ENCODE data around the gene PLEKHM3. TPM values are rescaled to one million over a fixed set of nuclear protein-coding genes. Genes with fewer than 3 reads are reported as not detected.

The PLEKHM3 gene
- total RNA-seq, 1 donor from 2014 or later = 20.9 TPM

DNA sequence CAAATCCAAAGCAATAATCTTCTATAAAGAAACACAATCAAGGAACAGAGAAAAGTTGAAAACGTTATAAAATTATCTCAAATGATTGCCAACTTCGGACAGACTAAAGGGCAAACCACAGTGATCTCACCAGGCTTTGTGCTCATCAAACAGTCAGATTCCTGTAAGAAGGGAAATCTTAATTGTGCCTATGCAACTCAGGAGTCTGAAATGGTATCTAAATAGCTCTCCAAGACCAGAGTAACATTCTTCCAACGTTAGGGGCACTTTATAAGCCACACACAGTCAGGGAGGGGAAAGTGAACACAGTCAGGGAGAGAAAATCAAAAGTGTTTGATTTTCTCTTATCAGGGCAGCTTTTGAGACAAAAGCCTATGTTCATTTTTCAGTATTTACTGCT is 29.4 kb downstream of the PLEKHM3 start:
- no peaks in the 10 kb centered on the region for H3K9me3 ChIP-seq (ENCODE audit: control insufficient read depth in 3 of 3, low read length in 3 of 3)
- no peak overlapping the region for H3K27ac ChIP-seq (ENCODE audit: low read depth, low read length)
- peaks cover 4 to 8% (median 6%) of the 10 kb centered on the region in 3 donors for H3K36me3 ChIP-seq (ENCODE audit: control insufficient read depth in 3 of 3, insufficient read depth in 3 of 3, low read length in 3 of 3)
- H3K4me1 ChIP-seq (ENCODE audit: control insufficient read depth in 3 of 3, insufficient read depth in 3 of 3, low read length in 3 of 3) = peaks cover 0 to 3% (median 2%) of the 10 kb centered on the region in 3 donors
- H3K4me3 ChIP-seq (ENCODE audit: low read length in 3 of 3) = no peak overlapping the region
- H3K9ac ChIP-seq (ENCODE audit: low read depth in 1 of 3, low read length in 3 of 3) = no peak overlapping the region
- no peaks in the 10 kb centered on the region for H3K27me3 ChIP-seq (ENCODE audit: control insufficient read depth in 3 of 3, insufficient read depth in 3 of 3, low read length in 3 of 3)

DNA sequence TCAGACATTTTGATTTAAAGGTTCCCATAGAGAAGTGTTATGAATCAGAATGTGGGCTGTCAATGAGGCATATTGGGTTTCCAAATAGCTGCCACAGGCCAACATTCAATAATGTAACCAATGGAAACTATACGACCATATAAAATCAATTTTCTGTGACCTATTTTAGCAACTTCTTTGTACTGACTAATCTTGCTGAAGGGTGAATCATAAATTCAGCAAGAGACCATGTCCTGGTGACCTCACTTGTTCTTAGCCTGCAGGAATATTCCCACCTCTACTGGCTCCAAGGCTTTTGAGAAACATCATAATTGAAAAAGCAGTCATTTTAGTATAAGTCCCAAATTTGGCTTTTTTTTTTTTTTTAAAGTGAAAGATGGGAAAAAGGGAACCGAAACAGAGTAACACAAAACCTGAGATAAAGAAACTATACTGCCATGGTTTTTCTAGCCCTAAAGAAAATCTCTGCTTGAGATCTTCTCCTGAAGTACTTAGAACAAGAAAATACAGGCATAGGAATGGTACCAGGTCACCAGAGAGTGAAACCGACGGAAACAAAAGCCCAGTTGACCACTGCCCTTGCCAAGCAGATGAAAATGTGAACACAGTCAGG is 32.1 kb downstream of the PLEKHM3 start:
- Histone ChIP-seq H3K27ac (ENCODE audit: low read depth, low read length) (no peak overlapping the region), H3K36me3 (ENCODE audit: control insufficient read depth in 3 of 3, insufficient read depth in 3 of 3, low read length in 3 of 3) (peaks cover 0 to 3% (median 0%) of the 10 kb centered on the region in 3 donors), H3K9me3 (ENCODE audit: control insufficient read depth in 3 of 3, low read length in 3 of 3) (no peaks in the 10 kb centered on the region), H3K27me3 (ENCODE audit: control insufficient read depth in 3 of 3, insufficient read depth in 3 of 3, low read length in 3 of 3) (no peaks in the 10 kb centered on the region), H3K9ac (ENCODE audit: low read depth in 1 of 3, low read length in 3 of 3) (no peak overlapping the region), H3K4me1 (ENCODE audit: control insufficient read depth in 3 of 3, insufficient read depth in 3 of 3, low read length in 3 of 3) (peaks cover 0 to 3% (median 2%) of the 10 kb centered on the region in 3 donors), H3K4me3 (ENCODE audit: low read length in 3 of 3) (no peak overlapping the region)

DNA sequence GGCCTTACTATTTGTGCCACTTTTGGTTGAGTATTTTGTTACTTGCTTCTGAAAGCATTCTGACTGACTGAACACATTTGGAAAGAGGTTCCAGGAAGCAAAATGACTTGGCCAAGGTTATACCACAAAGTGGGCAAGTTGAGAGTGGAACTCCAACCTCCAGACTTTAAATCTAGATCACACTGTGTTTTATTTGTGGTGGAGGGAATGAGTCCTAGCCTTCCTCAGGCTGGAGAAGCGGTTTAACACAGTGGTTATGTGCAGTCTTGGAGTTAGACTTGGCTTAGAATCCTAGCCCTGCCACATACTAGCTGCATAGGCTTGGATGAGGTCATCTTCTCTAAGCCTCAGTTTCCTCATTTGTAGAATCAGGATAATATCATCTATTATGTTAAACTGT is 33.4 kb downstream of the PLEKHM3 start:
- no peak overlapping the region for H3K4me3 ChIP-seq (ENCODE audit: low read length in 3 of 3)
- peaks cover 0 to 3% (median 2%) of the 10 kb centered on the region in 3 donors for H3K4me1 ChIP-seq (ENCODE audit: control insufficient read depth in 3 of 3, insufficient read depth in 3 of 3, low read length in 3 of 3)
- no peak overlapping the region for H3K9ac ChIP-seq (ENCODE audit: low read depth in 1 of 3, low read length in 3 of 3)
- H3K27me3 ChIP-seq (ENCODE audit: control insufficient read depth in 3 of 3, insufficient read depth in 3 of 3, low read length in 3 of 3) = no peaks in the 10 kb centered on the region
- H3K27ac ChIP-seq (ENCODE audit: low read depth, low read length) = no peak overlapping the region
- no peaks in the 10 kb centered on the region for H3K9me3 ChIP-seq (ENCODE audit: control insufficient read depth in 3 of 3, low read length in 3 of 3)
- peaks cover 0 to 3% (median 0%) of the 10 kb centered on the region in 3 donors for H3K36me3 ChIP-seq (ENCODE audit: control insufficient read depth in 3 of 3, insufficient read depth in 3 of 3, low read length in 3 of 3)

DNA sequence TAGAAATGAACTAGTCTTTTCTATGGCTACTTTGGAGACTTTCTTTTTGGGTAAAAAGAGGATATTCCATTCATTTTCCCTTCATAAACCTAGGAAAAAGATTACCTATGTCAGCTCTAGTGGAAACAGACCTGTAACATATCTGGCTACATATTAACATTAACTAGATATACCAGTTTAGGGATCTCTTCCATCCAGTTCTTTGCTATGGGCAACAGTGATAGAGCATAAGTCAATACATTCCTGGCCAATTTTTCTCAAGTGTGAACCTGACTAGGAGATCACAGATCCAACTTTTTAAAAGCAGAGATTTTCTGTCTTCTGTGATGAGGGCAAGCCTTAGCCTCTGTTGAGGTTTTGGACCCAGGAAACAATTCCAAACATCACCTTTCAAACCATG is 34.5 kb downstream of the PLEKHM3 start:
- Histone ChIP-seq H3K9me3 (ENCODE audit: control insufficient read depth in 3 of 3, low read length in 3 of 3) (no peaks in the 10 kb centered on the region), H3K36me3 (ENCODE audit: control insufficient read depth in 3 of 3, insufficient read depth in 3 of 3, low read length in 3 of 3) (peaks cover 0 to 3% (median 0%) of the 10 kb centered on the region in 3 donors), H3K27ac (ENCODE audit: low read depth, low read length) (no peak overlapping the region), H3K27me3 (ENCODE audit: control insufficient read depth in 3 of 3, insufficient read depth in 3 of 3, low read length in 3 of 3) (no peaks in the 10 kb centered on the region), H3K4me3 (ENCODE audit: low read length in 3 of 3) (no peak overlapping the region), H3K4me1 (ENCODE audit: control insufficient read depth in 3 of 3, insufficient read depth in 3 of 3, low read length in 3 of 3) (peaks cover 0 to 3% (median 2%) of the 10 kb centered on the region in 3 donors), H3K9ac (ENCODE audit: low read depth in 1 of 3, low read length in 3 of 3) (no peak overlapping the region)

DNA sequence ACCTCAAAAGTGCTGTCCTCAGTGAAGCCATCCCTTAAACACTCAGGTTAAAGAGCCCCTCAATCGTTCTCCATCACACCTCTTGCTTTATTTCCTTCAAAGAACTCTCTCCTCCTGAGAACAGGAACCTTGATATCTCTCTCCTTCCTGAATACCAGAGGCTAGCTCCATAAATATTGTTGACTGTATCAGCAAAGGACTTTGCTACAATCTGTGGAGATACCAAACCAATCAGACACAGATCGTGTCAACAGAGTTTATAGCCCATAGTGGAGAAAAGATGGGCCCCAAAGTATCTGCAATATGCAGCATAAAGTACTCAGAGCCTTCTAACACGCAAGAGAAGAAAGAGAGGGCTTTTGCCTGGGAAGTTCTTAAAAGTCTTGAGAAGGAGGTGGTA is 36.4 kb downstream of the PLEKHM3 start:
- H3K9me3 ChIP-seq (ENCODE audit: control insufficient read depth in 3 of 3, low read length in 3 of 3) = no peaks in the 10 kb centered on the region
- peaks cover 0 to 3% (median 0%) of the 10 kb centered on the region in 3 donors for H3K36me3 ChIP-seq (ENCODE audit: control insufficient read depth in 3 of 3, insufficient read depth in 3 of 3, low read length in 3 of 3)
- no peak overlapping the region for H3K4me3 ChIP-seq (ENCODE audit: low read length in 3 of 3)
- no peak overlapping the region for H3K27ac ChIP-seq (ENCODE audit: low read depth, low read length)
- H3K27me3 ChIP-seq (ENCODE audit: control insufficient read depth in 3 of 3, insufficient read depth in 3 of 3, low read length in 3 of 3) = no peaks in the 10 kb centered on the region
- H3K9ac ChIP-seq (ENCODE audit: low read depth in 1 of 3, low read length in 3 of 3) = no peak overlapping the region
- H3K4me1 ChIP-seq (ENCODE audit: control insufficient read depth in 3 of 3, insufficient read depth in 3 of 3, low read length in 3 of 3) = peaks cover 0 to 3% (median 2%) of the 10 kb centered on the region in 3 donors

DNA sequence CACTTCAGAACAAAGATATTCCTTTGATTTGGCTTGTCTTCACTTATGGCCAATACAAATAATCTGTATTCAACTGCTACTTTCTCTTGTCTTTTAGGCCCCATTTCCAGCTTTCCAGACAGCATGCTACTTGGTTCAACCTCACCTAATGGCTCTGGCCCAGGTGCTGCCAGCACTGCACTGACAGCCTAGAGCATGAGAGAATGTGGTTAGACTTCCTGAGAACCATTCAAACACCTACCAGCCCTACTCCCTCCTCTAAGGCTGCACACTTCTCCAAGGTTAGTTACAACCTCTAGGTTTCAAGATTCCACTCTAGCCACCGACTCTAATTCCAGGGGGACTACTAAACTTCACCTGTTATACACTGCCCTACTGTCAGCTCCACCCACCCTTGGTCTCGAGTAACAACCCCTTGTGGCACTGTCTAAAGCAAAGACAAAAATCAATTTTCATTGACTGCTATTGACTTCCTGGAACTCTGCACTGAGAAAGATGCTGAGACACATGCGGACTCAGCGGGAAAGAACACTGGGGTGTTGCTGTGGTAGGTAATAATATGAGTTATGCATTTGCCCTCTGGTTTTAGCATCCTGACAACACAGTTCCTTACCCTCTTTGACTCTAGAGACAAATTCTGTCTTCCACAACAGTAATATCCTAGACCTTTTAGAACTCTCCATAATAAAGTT is 38.2 kb downstream of the PLEKHM3 start:
- no peak overlapping the region for H3K27ac ChIP-seq (ENCODE audit: low read depth, low read length)
- H3K4me3 ChIP-seq (ENCODE audit: low read length in 3 of 3) = no peak overlapping the region
- H3K9ac ChIP-seq (ENCODE audit: low read depth in 1 of 3, low read length in 3 of 3) = no peak overlapping the region
- H3K9me3 ChIP-seq (ENCODE audit: control insufficient read depth in 3 of 3, low read length in 3 of 3) = no peaks in the 10 kb centered on the region
- no peaks in the 10 kb centered on the region for H3K27me3 ChIP-seq (ENCODE audit: control insufficient read depth in 3 of 3, insufficient read depth in 3 of 3, low read length in 3 of 3)
- peaks cover 0 to 3% (median 2%) of the 10 kb centered on the region in 3 donors for H3K4me1 ChIP-seq (ENCODE audit: control insufficient read depth in 3 of 3, insufficient read depth in 3 of 3, low read length in 3 of 3)
- H3K36me3 ChIP-seq (ENCODE audit: control insufficient read depth in 3 of 3, insufficient read depth in 3 of 3, low read length in 3 of 3) = peaks cover 0 to 3% (median 0%) of the 10 kb centered on the region in 3 donors

DNA sequence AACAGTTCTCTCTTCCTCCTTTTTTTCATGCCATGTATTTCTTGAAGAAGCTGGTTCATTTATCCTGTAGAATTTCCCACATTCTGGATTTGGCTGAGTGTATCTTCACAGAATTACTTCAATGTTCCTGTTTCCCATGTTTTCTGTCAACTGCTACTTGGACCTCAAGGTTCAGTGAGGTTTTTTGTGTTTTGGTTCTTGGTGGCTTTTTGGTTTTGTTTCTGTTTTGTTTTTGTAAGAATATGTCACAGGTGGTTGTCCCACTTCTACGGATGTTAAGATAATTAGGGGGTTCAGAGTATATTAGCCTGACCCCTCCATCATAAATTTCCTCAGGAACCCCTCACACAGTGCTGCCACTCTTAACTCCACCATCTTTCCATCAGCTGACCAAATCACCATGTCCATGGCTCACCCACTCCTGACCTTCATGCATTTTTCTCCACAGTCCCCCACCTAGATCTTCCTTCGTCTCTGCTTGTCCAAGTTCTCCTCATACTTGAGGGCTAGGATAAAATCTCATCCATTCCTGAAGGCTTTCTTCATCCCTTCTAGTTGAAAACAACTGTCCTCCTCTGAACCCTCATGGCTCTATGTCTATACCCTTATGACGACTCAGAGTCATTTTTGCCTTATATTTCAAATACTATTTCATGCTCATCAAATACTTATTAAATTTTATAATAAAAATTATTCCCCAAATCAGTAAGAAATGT is 40.4 kb downstream of the PLEKHM3 start:
- no peaks in the 10 kb centered on the region for H3K4me1 ChIP-seq (ENCODE audit: control insufficient read depth in 3 of 3, insufficient read depth in 3 of 3, low read length in 3 of 3)
- H3K36me3 ChIP-seq (ENCODE audit: control insufficient read depth in 3 of 3, insufficient read depth in 3 of 3, low read length in 3 of 3) = peaks cover 0 to 1% (median 0%) of the 10 kb centered on the region in 3 donors
- no peaks in the 10 kb centered on the region for H3K27me3 ChIP-seq (ENCODE audit: control insufficient read depth in 3 of 3, insufficient read depth in 3 of 3, low read length in 3 of 3)
- no peak overlapping the region for H3K9ac ChIP-seq (ENCODE audit: low read depth in 1 of 3, low read length in 3 of 3)
- no peak overlapping the region for H3K4me3 ChIP-seq (ENCODE audit: low read length in 3 of 3)
- no peaks in the 10 kb centered on the region for H3K9me3 ChIP-seq (ENCODE audit: control insufficient read depth in 3 of 3, low read length in 3 of 3)
- no peak overlapping the region for H3K27ac ChIP-seq (ENCODE audit: low read depth, low read length)

DNA sequence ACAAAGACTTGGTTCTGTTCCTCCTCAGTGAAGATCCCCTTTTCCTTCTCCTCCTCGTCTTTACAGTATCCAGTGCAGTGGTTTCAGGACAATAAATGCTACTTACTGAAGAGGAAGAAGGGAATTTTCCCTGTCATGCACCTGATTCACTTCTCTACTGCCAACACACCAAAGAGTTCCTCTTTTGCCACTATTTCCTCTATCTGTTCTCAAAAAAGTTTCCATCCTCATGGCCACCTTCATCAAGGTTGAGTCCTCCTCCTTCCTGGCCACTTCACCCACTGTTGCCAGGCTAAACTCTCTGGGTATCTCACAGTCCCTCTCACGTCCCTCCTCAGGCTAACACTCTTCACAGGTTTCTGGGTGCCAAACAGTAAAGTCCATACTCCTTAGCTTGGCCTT is 41.7 kb downstream of the PLEKHM3 start:
- no peak overlapping the region for H3K4me3 ChIP-seq (ENCODE audit: low read length in 3 of 3)
- H3K4me1 ChIP-seq (ENCODE audit: control insufficient read depth in 3 of 3, insufficient read depth in 3 of 3, low read length in 3 of 3) = no peaks in the 10 kb centered on the region
- no peaks in the 10 kb centered on the region for H3K27me3 ChIP-seq (ENCODE audit: control insufficient read depth in 3 of 3, insufficient read depth in 3 of 3, low read length in 3 of 3)
- H3K27ac ChIP-seq (ENCODE audit: low read depth, low read length) = no peak overlapping the region
- no peak overlapping the region for H3K9ac ChIP-seq (ENCODE audit: low read depth in 1 of 3, low read length in 3 of 3)
- no peaks in the 10 kb centered on the region for H3K36me3 ChIP-seq (ENCODE audit: control insufficient read depth in 3 of 3, insufficient read depth in 3 of 3, low read length in 3 of 3)
- H3K9me3 ChIP-seq (ENCODE audit: control insufficient read depth in 3 of 3, low read length in 3 of 3) = no peaks in the 10 kb centered on the region

DNA sequence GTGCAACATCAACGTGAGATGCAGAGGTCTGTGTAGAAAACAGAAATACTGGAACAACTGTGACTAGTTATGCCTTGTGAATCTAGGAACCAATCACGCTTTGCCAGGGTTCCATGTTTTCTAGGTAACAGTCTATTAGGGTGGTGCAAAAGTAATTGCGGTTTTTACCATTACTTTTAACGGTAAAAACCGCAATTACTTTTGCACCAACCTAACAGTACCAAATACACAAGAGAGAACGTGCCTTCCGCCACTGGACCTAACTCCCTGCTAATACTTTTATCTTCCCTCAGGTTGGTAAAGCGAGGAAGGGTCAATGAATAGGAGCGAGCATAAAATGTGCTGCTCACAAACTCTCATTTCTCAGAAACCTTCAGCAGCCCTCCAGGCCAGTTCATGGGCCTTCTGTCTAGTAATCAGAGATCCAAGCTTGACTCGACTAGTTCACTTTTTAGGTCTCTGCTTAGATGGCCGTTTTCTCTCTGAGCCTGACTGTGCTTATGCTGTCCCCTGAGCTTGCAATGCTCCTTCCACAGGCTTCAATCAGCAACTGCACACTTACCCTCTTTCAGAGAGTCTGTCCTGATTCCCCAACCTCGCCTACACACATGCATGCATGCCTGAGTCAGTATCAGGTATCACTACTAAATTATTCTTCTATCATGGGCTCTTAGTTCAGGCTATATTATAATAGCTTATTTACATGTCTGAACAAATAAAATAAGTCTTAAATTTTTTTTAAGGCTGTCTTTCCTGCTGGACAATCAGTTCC is 47.0 kb downstream of the PLEKHM3 start:
- H3K9me3 ChIP-seq (ENCODE audit: control insufficient read depth in 3 of 3, low read length in 3 of 3) = no peaks in the 10 kb centered on the region
- no peak overlapping the region for H3K4me3 ChIP-seq (ENCODE audit: low read length in 3 of 3)
- H3K27me3 ChIP-seq (ENCODE audit: control insufficient read depth in 3 of 3, insufficient read depth in 3 of 3, low read length in 3 of 3) = no peaks in the 10 kb centered on the region
- H3K9ac ChIP-seq (ENCODE audit: low read depth in 1 of 3, low read length in 3 of 3) = no peak overlapping the region
- H3K36me3 ChIP-seq (ENCODE audit: control insufficient read depth in 3 of 3, insufficient read depth in 3 of 3, low read length in 3 of 3) = peaks cover 7 to 12% (median 11%) of the 10 kb centered on the region in 3 donors
- H3K27ac ChIP-seq (ENCODE audit: low read depth, low read length) = no peak overlapping the region
- no peaks in the 10 kb centered on the region for H3K4me1 ChIP-seq (ENCODE audit: control insufficient read depth in 3 of 3, insufficient read depth in 3 of 3, low read length in 3 of 3)
